GM21526 (cell line): Measurements from ENCODE around the gene TNNI2.

ENCODE experiments used
- ATAC-seq: cut with Tn5 transposase; IDR thresholded peaks from one replicate; pipeline ENCODE4 v1.9.1; 2021; ENCODE audit warnings: moderate library complexity; ENCODE audit not compliant: unreplicated experiment, low FRiP score

Gene TNNI2

DNA sequence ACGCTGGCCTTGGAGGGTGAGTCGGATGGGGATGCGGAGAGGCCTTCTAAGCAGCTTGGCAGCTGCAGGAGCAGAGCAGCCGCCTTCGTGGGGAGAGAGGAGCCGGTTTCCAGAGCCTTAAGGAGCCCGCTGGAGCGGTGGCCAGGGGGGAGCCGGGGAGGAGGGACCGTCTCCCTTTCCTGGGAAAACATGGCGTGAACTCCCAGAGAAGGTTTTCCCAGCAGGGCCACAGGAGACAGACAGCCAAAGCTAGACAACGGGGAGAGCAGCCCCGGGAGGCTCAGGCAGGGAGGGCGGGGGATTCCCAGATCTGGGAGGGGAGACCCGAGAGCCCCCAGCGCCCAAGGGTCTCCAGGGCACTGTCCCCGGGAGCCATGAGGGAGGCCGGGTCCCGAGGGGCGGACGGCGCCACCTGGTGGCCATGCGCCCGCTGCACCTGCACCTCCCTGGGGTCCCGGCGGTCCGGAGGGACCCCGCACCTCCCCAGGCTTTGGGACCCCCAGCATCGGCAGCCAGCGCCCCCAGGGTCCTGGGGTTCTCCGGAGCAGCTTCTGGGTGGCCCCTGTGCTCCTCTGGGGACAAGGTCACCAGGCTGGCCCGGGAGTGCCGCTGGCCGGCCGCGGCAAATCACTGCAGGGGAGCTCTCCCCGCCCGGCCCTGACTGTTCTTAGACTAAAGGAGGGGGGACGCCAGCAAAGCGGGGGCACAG lies 6.4 kb upstream of the TNNI2 start:
- no peak for ATAC-seq

DNA sequence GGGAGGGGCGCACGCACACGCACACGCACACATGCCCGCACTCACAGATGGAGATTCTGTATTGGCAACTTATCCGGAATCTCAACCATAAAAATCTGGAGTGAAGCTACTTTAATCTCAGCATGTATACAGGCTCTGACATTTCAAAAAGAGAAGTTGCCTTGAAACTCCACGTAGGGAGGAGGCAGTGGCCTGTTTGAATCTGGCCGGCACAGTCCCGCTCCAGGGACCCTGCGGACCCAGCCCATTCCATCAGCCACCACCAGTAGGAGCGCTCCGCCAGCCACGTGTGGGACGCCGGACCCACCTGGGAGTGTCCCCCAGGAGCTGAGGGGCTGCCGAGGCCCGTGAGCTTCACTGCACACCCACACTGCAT lies 5.9 kb upstream of the TNNI2 start:
- ATAC-seq: no peak

GRCh38 chr11:1834062-1834610 lies 4.6 kb upstream of the TNNI2 start:
- no peak for ATAC-seq

DNA sequence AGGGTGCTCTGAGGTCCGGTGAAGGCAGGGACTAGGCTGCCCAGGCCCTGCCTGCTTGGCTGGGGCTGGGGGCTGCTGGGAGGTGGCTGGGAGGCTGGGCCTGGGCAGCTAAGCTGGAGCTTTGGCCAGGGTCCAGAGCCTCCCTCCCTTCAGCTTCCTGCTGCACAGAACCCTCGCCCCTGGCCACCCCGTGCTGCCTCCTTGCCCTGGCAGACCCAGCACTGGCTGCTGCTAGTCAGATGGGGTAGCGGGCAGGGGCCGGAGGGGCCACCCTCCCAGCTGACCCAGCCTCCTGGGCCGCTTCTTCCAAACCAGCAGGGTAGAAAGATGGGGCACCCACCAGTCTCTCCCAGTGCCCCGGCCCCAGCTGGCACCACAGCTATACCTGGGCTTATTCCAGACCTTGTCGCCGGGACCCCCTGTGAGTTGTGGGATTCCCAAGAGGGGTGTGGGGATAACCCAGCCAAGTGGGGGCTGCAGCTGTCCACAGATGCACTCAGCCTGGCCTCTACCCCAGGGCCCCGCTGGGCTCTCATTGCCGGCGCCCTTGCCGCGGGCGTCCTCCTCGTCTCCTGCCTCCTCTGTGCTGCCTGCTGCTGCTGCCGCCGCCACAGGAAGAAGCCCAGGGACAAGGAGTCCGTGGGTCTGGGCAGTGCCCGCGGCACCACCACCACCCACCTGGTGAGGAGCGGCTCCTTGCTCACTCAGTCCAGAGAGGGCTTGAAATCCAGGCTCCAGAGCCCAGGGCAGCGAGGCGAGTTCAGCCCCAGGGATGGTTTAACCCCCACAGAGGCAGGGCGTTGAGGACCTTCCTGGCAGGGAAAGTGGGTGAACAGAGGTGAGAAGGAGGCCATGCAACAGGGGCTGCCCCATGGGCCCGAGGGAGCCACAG lies 3.8 kb upstream of the TNNI2 start, which contains the start of gene SYT8:
SYT8 (plus strand) TSS at position 212 of the 892 bp plus-strand sequence; CDS start at position 328, 116 bp downstream.
- no peak for ATAC-seq

DNA sequence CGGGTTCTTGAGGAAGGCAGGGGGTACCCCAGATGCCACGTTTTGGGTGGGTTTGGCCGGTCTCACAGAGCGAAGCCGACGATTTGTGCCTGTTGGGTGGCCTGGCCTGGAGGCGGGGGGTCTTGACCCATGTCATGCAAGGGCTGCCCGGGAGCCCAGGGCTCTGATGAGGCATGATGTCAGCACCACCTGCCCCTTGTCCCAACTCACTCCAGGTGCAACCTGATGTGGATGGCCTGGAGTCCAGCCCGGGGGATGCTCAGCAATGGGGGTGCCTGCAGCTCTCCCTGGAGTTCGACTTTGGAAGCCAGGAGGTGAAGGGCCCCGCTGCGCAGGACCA lies 3.1 kb upstream of the TNNI2 start:
- no peak for ATAC-seq

DNA sequence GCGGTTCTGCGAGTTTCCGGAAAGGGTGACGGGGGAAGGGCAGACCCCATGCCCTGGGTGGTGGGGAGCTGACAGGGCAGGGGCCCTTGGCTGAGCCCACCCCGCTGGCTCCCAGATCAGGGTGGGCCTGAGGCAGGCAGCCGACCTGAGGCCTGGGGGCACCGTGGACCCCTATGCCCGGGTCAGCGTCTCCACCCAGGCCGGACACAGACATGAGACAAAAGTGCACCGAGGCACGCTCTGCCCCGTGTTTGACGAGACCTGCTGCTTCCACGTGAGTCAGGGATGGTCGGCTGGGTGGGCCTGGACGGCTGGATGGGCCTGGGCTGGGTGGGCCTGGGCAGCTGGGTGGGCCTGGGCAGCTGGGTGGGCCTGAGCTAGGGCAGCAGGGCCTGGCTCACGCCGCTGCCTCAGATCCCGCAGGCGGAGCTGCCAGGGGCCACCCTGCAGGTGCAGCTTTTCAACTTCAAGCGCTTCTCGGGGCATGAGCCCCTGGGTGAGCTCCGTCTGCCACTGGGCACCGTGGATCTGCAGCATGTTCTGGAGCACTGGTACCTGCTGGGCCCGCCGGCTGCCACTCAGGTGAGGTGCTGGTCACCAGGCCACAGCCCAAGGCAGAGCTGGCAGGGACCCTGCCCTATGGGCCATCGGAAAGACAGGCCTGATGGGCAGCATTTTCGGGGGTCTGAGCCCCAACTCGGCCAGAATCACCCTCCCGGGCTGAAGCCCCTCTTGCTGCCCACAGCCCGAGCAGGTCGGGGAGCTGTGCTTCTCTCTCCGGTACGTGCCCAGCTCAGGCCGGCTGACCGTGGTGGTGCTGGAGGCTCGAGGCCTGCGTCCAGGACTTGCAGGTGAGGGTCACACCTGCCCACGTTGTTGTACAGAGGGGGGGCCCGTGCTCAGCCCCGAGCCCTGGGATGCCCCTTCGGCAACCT lies 2.5 kb upstream of the TNNI2 start:
- ATAC-seq: no peak

DNA sequence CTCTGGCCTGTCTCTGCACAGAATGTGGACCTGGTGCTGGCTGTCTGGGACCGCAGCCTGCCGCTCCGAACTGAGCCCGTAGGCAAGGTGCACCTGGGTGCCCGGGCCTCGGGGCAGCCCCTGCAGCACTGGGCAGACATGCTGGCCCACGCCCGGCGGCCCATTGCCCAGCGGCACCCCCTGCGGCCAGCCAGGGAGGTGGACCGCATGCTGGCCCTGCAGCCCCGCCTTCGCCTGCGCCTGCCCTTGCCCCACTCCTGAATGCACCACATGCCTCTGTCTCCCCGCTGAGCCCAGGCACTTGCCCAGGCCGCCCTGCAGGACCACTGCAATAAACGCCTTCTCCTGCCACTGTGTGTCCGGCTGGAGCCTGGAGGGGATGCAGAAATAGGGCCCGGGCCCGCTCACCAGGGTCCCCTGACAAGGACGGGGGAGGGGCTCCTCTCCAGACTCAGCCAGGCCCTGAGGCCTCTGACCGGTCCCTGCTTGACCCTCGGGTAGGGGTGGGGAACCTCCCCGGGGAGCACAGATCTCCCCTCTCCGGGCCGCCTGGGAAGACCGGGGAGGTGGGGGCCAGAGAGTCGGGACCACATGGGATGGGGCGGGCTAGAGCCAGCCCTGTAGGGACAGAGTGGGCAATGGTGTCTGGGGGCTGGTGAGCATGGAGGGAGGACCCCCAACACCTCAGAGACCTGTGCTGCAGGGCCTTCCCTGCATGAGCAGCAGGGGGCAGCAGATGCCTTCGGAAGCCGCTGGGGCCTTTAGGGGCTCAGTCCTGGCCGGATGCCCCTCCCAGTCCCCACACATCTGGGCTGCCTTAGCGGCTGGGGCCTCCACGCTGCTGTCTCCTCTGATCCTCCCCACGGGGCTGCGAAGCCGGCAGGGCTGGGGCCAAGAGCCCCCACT lies 1.4 kb upstream of the TNNI2 start:
- peak; percentile 57 for ATAC-seq

DNA sequence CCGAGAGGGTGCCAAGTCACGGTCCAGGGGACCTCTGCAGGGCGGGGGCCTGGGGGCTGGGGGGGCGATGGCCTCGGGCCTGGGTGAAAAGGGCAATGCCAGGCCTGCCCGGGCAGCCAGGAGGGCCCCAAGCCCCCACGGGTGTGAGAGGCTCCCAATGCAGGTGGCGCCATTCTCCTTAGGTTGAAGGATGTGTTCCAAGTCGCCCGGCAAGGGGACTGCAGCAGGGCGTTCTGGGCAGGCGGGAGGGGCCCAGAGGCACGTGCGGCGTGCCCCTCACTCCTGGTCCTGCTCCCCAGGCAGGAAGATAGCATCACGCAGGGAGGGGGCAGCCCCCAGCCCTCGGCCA lies 730 bp upstream of the TNNI2 start:
- peak; percentile 3 for ATAC-seq

DNA sequence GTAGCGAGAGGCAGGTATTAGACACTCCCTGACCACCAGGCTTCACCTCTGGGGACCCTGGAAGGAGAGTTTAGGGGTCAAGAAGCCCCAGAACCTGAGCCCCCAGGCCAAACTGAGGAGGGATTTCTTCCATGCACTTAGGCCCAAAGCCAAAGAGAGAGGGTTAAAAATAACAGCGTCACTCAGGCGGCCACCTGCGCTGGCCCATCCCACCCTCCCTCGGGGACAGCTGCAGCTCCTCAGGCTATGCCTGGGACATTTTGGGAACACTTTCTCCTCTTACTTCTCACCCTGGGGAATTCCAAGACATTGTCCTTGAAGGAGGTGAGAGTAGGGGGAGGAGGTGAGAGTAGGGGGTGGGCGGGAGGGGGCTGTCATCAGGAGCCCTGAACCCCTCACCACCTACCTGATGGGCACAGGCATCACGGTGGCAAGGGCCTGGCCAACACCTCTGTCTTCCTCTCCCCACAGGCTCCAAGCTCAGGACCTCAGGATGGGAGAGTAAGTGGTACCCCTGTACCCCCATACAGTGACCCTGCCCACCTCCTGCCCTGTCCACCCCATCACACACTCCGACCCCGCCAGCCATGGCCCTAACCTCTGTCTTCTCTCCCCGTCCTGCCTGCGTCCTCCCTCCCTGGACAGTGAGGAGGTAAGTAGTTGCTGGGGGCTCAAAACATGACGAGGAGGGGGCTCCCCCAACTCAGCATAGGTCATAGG lies 583 bp downstream of the TNNI2 start:
- no peak for ATAC-seq

DNA sequence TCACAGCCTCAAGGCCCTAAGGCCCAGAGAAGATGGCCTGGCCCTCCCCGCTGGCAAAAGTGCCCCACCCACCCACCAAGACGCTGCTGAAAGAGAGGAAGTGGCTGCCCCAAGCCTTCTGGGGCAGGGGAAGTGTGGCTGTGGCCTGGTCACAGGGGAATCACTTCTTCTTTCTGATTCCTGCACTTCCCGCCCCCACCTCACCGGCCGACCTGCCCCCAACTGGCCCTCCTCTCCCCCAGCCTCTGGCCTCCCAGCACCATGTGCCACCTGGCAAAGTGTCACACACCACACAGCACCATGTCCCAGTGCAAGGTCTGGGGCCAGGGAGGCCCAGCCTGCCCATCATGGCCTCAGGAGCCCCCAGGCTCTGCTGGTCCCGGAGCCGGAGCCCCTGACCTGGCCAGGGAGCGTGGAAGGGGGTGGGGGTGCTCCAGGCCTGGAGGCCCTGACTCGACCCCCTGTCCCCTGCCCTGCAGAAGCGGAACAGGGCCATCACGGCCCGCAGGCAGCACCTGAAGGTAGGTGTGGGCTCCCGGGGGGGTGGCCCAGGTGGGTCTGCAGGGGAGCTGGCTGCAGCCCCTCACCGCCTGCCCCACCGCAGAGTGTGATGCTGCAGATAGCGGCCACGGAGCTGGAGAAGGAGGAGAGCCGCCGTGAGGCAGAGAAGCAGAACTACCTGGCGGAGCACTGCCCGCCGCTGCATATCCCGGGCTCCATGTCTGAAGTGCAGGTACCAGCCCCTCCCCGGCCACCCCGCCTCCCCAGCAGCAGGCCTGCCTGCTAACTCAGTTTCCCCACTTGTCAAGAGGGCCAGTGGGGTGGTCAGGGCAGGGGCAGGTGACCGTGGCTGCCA lies 1.4 kb downstream of the TNNI2 start:
- ATAC-seq: no peak

GRCh38 chr11:1840780-1841480 lies 2.1 kb downstream of the TNNI2 start:
- ATAC-seq: no peak

DNA sequence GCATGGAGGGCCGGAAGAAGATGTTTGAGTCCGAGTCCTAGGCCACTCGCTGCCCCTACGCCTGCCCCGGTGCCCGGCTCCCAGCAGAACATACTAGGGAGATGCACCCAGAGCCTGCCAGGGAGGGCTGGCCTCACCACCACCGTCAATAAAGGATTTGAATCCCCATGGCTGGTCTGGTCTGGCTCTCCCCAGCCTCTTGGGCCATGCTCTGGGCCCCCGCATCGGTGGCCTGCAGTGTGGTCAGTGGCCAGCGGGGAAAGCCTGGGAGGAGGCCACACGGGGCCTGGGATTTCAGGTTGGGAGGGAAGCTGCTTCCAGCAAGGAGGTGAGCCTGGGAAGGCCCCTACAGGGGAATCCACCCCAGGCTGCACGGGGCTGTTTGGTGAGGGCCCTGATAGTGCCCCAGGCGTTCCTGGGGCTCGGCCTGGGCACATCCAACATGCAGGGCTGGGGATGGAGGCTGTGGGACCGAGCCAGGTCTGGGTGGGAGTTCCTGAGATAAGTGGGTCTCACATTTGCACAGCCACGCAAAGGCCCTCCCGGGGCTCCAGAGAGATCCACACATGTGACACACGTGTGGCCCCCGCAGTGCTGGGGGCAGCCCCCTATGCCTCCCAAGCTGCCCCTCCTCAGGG lies 2.8 kb downstream of the TNNI2 start:
- ATAC-seq: no peak

GRCh38 chr11:1842149-1843097 lies 3.6 kb downstream of the TNNI2 start:
- no peak for ATAC-seq

- ATAC-seq: no peak
Observed at GRCh38 chr11:1843098-1843473, 4.3 kb downstream of the TNNI2 start.

DNA sequence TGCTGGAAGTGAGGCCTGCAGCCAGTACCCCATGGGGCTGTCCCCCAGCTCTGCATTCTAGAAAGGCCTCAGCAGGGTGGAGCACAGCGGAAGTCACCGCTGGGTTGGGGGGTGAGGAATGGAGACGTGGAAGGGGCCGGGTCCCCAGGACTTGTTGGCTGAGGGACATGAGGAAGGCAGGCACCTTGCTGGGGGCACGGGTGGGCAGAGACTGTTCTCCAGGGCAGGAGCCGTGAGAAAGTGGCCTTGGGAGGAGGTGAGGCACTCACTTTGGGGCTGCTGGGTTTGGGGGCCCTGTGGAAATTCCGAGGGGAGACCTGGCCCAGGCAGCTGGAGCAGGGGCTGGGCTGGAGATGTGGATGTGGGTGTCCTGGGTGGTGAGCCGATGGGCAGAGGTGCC lies 5.0 kb downstream of the TNNI2 start:
- no peak for ATAC-seq
